Stimulated activated naive CD8-positive, alpha-beta T cell treated with anti-CD3 and anti-CD28 coated beads, Interleukin-15, Interleukin-2, amounts not matched to agents 100 U/mL and 50 U/mL, for 24 hours (primary cell): ENCODE measurements around the gene RALGPS1.

ENCODE experiments used
- ATAC-seq: fragments of 150-1000 bp; cut with Tn5 transposase; one replicate; pipeline ENCODE4 v1.10.0; 2021
- DNase-seq: peaks from one replicate; pipeline ENCODE4 v3.0.0; 2021

The RALGPS1 gene

DNA sequence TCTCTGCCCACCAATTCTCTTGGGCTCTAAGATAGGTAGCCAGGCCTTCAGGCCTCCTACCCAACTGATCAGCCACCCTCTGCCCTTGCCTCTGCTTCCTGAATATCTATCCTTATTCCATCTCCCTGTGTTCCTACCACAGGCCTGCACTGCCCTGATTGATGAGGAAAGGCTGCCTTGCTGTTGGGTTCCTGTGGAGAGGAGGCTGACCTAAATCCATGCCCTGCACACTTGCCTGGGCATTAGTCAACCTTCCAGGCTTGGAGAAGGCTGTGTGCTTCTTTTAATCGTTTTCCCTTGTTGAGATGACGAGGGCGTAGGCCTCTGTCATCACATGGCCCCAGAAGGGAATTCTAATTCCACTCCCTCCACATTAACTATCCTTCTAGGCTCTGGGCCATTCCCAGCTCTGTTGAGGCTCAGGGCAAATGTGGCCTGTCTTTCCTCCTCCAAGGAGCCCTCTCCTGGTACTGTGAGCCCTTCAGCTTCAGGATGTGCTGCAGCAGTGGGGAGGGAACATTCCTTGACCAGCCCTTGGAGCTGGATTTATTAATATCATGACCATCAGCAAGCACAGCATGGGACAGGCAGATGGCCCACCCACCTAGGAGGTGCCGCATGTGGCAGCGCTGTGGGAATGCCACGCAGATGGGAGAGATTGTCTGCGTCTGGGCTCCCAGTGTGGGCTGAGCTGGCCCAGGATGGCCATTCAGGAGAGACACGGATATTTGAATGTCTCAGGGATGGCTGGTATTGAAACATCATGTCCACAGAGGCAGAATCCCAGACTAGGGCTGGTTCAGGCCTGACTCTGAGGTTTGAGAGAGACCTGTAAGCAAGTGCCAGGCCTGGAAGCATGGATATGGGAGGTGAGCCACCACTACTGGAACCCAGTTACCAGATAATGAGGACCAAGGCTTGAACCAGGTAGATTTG is 166.9 kb downstream of the RALGPS1 start:
- no peak for DNase-seq
- no peak for ATAC-seq

- no peak for ATAC-seq
Observed at GRCh38 chr9:127083138-127083980, 168.8 kb downstream of the RALGPS1 start.

GRCh38 chr9:127084076-127085039 is 169.8 kb downstream of the RALGPS1 start:
- no peak for DNase-seq
- ATAC-seq: no peak

More at GRCh38 chr9:127083138-127083980, 168.8 kb downstream of the RALGPS1 start:
- no peak for DNase-seq

GRCh38 chr9:127085186-127085585 is 170.6 kb downstream of the RALGPS1 start:
- ATAC-seq: no peak
- DNase-seq: no peak

DNA sequence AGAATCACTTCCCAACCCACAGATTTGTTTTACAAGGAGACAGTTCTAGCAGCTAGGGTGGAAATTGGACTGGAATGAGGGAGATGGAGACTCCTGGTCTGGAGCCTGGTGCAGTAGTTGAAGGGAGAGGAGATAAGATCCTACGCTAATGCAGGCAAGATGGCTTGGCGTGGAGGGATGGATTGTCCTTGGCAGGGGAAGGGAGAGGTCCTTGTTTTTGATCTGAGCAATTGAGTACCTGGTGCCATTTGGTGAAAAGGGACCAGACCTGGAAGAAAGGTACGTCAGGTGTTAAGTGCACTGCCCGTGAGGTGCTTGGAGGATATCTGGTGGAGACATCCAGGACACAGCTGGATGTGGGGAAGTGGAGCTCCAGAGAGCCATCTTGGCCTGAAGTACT is 172.2 kb downstream of the RALGPS1 start:
- no peak for ATAC-seq

GRCh38 chr9:127087411-127087810 is 172.8 kb downstream of the RALGPS1 start:
- no peak for DNase-seq

More for the DNA sequence above, 172.2 kb downstream of the RALGPS1 start:
- no peak for DNase-seq

GRCh38 chr9:127087836-127088235 is 173.3 kb downstream of the RALGPS1 start:
- ATAC-seq (no peak), DNase-seq (no peak)

More at GRCh38 chr9:127087411-127087810, 172.8 kb downstream of the RALGPS1 start:
- ATAC-seq: no peak

DNA sequence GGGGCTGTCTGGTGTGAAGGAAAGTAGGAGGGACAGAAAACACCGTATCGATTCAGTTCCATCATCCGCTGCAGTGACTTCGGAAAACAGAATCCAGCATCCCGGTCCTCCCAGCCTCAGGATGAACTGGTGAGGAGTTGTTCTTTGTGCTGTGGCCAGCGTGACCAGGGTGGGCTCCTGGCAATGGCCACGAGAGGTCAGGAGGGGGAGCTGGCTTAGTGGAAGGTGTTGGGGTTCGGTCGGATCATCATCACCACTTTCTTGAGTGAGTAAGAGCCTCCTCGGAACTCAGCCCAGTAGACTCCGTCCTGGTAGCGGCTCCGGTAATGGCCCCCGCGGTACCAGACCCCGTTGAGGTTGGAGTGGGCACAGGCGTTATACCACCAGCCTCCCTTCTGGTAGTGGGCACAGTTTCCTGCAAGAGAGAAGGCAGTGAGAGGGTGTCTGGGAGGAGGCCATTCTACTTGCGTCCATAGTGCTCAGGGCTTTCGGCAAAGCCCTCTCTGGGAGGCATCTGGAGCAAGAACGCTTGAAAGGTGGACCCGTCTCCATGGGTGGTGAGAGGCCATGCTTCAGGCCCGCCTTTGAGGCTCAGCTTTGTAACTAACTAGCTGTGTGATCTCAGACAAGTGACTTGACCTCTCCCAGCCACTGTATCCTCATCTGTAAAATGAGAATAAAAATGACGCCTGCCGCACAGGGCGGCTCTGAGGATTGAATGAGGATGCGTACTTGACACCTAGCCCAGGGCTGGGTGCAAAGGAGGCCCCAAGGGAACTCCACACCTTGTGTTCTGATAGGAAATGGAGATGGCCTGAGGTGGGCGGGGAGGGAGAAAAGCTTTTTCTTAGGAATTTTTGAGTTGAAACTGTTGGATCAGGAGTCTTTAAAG is 174.4 kb downstream of the RALGPS1 start:
- ATAC-seq: no peak
- DNase-seq: no peak

- no peak for DNase-seq
Observed at GRCh38 chr9:127089631-127090081, 175.1 kb downstream of the RALGPS1 start.

DNA sequence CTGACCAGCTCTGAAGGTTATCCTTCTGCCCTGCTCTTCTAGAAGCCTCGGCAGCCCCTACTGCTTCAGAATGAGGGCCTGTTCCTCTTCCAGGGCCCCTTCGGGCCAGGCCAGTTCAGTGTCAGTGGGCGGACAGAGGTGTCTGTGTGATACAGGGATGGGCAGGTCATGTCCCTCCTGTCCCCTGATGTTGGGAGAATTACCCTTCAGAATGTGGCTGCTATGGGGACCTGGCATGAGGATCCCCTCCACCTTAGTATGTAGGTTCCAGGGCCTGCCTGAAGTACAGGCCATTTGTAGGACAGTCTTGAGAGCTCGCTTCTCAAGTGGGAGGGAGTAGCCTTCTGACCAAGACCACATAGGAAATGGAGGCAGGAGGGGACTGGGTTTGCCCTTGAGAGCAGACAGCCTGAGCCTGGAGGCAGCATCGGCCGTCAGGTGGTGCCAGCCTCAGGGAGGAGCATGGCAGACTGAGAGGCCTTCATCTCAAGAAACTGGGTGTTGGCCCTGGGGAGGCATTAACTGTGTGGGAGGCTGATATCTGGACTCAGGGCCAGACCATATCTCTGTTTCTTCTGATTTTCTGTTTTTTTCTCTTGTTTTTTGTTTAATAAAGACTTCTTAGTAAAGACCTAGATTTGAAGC is 175.9 kb downstream of the RALGPS1 start:
- no peak for DNase-seq
- no peak for ATAC-seq

More at GRCh38 chr9:127089631-127090081, 175.1 kb downstream of the RALGPS1 start:
- no peak for ATAC-seq

- DNase-seq (no peak), ATAC-seq (no peak)
Observed at GRCh38 chr9:127091526-127091925, 176.9 kb downstream of the RALGPS1 start.

DNA sequence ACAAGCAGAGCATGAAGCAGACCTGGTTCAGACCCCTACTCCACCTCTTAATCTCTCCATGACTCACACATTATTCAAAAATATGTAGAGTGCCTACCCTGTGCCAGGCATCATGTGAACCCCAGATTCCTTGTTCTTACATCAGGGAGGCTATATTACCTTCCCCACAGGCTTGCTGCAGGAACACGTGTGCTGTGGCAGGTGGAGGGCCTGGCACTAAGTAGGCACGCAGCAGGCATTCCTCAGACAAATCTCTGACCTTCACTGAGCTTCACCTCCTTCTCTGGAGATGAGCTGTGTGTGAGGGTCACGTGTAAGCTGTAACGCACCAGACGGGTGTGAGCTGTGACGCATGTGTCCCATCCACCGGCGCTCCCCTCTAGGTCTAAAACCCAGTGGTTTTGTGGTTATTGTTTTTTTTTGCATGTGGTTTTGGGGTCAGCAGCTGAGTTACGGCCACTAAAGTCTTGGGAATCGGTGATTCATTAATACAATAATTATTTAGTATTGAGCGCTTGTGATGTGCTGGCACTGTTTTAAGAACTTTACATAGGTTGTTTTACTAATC is 177.5 kb downstream of the RALGPS1 start:
- no peak for DNase-seq
- ATAC-seq: no peak

DNA sequence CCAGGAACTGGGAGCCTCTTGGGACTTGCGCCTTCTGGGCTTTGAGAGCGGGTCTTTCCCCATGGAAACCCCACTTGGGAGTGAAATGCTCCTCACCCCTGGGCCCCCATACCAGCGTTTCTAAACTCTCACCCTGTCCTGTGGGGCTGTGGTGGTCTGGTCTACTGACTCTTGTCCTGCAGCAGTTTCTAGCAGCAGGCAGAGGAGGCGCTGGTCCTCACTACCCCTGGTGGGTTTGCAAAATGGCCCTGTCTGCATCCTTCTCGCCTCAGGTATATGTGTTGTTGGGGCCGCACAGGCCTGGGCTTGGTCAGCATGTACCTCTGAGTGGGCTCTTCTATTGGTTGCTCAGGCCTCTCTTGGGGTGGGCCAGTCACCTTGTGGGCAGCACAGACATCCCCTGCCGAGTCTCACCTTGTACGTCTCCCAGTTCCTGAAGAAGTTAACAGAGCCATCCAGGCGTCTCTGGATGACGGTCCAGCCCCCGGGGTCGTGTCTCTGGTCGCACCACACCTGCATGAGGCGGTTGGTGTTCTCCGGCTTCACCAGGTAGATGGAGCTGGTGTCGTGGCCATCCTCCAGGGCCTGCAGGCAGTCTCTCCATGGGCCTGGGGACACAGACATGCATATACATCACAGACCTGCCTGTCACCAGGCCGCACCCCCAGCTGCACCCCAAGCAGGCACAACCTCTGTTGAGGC is 178.9 kb downstream of the RALGPS1 start:
- DNase-seq: no peak

DNA sequence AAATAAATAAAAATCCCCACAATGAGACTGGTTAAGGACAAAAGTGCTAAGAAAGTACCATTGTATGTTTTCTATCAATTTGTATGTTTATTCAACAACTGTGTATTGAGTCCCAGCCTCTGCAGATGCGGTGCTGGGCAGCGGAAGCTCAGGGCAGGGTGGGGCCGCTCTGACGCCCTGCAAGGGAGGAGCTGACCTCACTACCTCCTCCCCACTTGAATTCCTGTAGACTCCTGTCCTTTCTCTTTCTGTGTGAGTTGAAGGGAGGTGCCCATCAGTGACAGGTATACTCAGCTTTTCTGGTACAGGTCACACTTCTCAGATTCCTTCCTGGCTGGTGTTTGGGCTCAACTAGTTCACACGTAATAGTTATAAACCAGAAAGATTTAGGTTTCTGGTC is 180.8 kb downstream of the RALGPS1 start:
- ATAC-seq (no peak), DNase-seq (no peak)

More for the DNA sequence above, 178.9 kb downstream of the RALGPS1 start:
- no peak for ATAC-seq

DNA sequence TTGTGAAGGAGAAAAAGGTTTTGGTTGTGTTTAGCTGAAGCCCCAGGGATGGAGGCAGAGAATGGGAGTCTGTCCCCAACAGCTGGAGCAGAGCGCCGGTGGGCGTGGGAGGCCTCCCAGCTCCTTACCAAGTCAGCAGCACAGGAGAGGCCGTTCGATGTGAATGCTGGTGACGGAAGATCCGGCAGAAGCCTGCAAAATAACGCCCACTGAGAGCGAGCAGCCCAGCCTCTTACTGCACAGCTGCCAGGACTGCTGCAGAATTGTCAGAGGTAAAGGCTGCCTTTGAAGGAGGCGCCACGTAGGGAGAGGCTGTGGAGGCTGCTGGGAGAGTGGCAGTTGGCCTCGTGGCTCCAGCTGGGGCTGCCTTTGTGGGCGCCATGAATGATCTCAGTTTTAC is 181.6 kb downstream of the RALGPS1 start:
- DNase-seq: no peak
- ATAC-seq: no peak

- ATAC-seq (no peak), DNase-seq (no peak)
Observed at GRCh38 chr9:127097683-127098082, 183.1 kb downstream of the RALGPS1 start.

DNA sequence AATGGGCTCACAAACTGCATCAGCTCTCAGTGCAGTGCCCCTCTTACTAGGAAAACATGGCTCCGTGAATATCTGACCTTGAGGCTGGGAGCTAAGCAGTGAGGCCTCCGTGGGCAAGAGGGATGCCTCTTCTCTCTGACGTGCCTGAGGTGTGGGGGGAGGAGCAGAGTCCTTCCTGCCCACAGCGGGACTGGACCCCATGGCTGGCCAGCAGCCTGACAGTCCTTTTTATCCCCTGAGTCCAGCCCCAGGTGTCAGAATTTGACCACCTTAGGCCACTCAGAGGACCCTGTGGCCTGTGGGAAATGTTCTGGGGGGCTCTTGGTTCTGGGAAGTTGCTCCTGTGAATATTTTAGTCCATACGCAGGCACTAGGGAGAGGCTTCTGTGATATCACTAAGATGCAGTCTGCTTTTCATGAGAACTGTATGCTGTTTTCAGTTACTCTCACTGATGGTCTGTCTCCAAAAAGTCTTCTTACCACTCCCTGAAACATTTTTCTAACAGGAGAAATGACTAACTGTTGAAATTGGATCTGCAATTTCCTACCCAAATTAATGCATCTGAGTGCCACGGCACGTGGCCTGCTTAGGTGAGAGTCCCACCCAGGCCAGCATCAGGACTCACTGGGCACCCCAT is 184.5 kb downstream of the RALGPS1 start:
- no peak for ATAC-seq
- DNase-seq: no peak

DNA sequence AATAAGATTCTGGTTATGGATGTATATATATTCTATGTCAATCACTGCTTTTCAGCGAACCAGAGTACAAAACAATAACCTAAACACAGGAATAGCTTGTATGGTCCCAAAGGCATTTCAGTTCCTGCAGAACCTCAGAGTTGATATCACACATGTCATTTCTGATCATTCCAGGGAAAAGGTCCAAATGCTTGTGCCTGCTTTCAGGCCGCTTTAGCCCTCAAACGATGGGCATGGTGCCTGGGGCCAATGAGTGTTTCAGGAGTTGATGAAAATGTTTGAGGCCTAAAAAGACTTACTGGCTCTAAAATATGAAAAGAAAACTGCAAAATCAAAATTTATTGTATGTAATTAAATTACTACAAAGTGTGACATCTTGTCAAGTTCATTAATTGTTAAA is 185.1 kb downstream of the RALGPS1 start:
- ATAC-seq: no peak

More for the DNA sequence above, 185.1 kb downstream of the RALGPS1 start:
- DNase-seq: no peak
